Measurements from ENCODE around the gene LTB. TPM values are rescaled to one million over a fixed set of nuclear protein-coding genes. Genes with fewer than 3 reads are reported as not detected.

The LTB gene
- total and polyA plus RNA-seq, 8 donors, result 1.5 to 13.7 (median 3.4) TPM

DNA sequence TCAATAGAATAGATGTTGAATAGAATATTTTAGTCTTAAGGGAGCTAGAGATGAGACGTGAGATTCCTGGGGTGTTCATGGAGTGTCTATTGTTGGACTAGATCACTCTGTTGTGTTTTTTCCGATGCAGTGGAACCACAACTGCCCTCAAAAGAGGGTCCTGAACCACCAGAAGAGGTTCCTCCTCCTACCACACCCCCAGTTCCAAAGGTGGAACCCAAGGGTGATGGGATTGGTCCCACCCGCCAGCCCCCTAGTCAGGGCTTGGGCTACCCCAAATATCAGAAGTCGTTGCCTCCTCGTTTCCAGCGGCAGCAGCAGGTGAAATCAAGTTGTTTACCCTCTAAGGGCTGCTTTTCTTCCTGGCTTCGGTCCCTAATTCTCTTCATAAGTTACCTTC lies 46.8 kb upstream of the LTB start:
- H3K36me3 ChIP-seq, result peaks cover 8 to 100% of the 10 kb centered on the region in 2 donors
- ATAC-seq (no peak), DNase-seq (no peak)
- H3K27me3 ChIP-seq, result no peaks in the 10 kb centered on the region
- no peak overlapping the region for H3K27ac ChIP-seq
- H3K9me3 ChIP-seq, result no peaks in the 10 kb centered on the region
- H3K4me3 ChIP-seq, result no peak overlapping the region
- H3K4me1 ChIP-seq, result no peaks in the 10 kb centered on the region
- TF ChIP-seq, protein P1, sequence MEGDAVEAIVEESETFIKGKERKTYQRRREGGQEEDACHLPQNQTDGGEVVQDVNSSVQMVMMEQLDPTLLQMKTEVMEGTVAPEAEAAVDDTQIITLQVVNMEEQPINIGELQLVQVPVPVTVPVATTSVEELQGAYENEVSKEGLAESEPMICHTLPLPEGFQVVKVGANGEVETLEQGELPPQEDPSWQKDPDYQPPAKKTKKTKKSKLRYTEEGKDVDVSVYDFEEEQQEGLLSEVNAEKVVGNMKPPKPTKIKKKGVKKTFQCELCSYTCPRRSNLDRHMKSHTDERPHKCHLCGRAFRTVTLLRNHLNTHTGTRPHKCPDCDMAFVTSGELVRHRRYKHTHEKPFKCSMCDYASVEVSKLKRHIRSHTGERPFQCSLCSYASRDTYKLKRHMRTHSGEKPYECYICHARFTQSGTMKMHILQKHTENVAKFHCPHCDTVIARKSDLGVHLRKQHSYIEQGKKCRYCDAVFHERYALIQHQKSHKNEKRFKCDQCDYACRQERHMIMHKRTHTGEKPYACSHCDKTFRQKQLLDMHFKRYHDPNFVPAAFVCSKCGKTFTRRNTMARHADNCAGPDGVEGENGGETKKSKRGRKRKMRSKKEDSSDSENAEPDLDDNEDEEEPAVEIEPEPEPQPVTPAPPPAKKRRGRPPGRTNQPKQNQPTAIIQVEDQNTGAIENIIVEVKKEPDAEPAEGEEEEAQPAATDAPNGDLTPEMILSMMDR (IDR thresholded peaks at IDR 0.05), result no peak
- intact Hi-C loops (cut with DNase I), result no loop called here

DNA sequence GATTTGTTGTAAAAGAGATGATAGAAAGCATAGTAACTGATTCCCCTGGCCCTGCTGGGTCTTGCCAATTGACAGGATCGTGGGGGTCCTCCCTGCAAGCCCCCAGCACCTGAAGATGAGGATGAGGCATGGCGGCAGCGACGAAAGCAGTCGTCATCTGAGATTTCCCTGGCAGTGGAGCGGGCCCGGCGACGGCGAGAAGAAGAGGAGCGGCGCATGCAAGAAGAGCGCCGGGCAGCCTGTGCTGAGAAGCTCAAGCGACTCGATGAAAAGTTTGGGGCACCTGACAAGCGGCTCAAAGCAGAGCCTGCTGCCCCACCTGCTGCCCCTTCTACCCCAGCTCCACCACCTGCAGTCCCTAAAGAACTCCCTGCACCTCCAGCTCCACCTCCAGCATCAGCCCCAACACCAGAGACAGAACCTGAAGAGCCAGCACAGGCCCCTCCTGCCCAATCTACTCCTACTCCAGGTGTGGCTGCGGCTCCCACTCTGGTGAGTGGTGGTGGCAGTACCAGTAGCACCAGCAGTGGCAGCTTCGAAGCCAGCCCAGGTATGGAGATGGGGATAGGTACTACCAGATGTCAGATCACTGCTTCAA lies 45.6 kb upstream of the LTB start:
- TF ChIP-seq, protein P1 (IDR thresholded peaks at IDR 0.05), result no peak
- no peaks in the 10 kb centered on the region for H3K27me3 ChIP-seq
- no peaks in the 10 kb centered on the region for H3K9me3 ChIP-seq
- ATAC-seq, result no peak
- H3K36me3 ChIP-seq, result peaks cover 8 to 100% of the 10 kb centered on the region in 2 donors
- H3K4me3 ChIP-seq, result no peak overlapping the region
- H3K27ac ChIP-seq, result no peak overlapping the region
- DNase-seq, result no peak
- peaks cover 2 to 12% of the 10 kb centered on the region in 2 donors for H3K4me1 ChIP-seq
- intact Hi-C loops (cut with DNase I), result no loop called here

DNA sequence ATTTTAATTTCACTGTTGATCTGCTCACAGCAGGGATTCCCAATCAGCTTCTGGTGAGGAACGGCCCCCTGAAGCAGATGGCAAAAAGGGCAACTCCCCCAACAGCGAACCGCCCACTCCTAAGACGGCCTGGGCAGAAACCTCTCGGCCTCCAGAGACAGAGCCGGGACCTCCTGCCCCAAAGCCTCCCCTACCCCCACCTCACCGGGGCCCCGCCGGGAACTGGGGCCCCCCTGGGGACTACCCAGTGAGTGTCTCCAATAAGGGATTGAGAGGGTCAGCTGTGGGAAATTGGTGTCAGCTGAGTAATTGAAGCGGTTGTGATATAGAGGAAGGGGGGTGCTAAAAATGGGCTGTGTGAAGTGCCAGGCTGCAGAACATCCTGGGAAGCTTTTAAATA lies 44.7 kb upstream of the LTB start:
- intact Hi-C loops (cut with DNase I), result no loop called here
- Histone ChIP-seq H3K9me3 (no peaks in the 10 kb centered on the region), H3K4me1 (peaks cover 10 to 20% of the 10 kb centered on the region in 2 donors), H3K4me3 (no peak overlapping the region), H3K27ac (no peak overlapping the region), H3K27me3 (no peaks in the 10 kb centered on the region), H3K36me3 (peaks cover 8 to 93% of the 10 kb centered on the region in 2 donors)
- TF ChIP-seq, protein P1 (IDR thresholded peaks at IDR 0.05), result no peak
- no peak for ATAC-seq
- DNase-seq, result no peak

DNA sequence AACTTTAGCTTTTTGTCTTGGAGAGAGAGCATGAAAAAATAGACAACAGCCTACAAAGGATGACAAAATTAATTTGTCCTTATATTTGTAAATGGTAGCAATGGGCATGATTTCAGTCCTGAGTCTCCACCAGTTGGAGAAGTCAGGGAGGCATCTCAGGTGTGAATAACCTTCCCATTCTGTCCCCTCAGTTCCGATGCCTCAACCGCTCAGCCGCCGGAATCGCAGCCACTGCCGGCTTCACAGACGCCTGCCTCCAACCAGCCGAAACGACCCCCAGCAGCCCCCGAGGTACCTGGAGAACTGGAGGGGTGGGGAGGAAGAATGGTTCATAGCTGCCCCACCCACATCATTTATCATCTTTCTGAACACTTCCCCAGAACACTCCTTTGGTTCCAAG lies 41.8 kb upstream of the LTB start:
- intact Hi-C loops (cut with DNase I), result no loop called here

DNA sequence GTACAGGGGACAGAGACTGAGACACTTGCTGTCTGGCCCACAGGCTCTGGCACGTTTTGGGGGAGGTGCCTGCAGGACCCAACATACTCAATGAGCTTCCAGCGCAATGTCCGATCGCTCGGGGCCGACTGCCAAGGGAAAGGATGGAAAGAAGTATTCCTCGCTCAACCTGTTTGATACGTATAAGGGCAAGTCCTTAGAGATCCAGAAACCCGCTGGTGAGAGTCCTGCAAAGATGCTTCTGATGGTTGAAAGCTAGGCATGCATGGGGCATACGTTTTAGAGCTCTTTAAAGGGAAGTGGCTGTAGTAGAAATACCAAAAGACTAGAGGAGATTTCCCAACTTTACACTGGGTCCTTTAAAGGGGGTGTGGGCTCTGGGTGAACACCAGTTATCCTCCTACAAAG lies 40.5 kb upstream of the LTB start:
- peaks cover 17 to 37% of the 10 kb centered on the region in 2 donors for H3K4me1 ChIP-seq
- H3K36me3 ChIP-seq, result peaks cover 0 to 50% of the 10 kb centered on the region in 2 donors
- ATAC-seq (no peak), DNase-seq (peak in 2 of 4 donors; percentile 46 to 51)
- no peaks in the 10 kb centered on the region for H3K9me3 ChIP-seq
- intact Hi-C loops (cut with DNase I), result no loop called here
- H3K27ac ChIP-seq, result peak overlapping the region; percentile 97 to 98
- TF ChIP-seq, protein P1 (IDR thresholded peaks at IDR 0.05), result no peak
- H3K27me3 ChIP-seq, result no peaks in the 10 kb centered on the region
- H3K4me3 ChIP-seq, result peak overlapping the region in 1 of 2 donors; percentile 85

More for the DNA sequence above, 41.8 kb upstream of the LTB start:
- H3K4me3 ChIP-seq, result no peak overlapping the region
- no peaks in the 10 kb centered on the region for H3K9me3 ChIP-seq
- DNase-seq (no peak), ATAC-seq (no peak)
- no peak overlapping the region for H3K27ac ChIP-seq
- no peaks in the 10 kb centered on the region for H3K27me3 ChIP-seq
- peaks cover 17 to 35% of the 10 kb centered on the region in 2 donors for H3K4me1 ChIP-seq
- H3K36me3 ChIP-seq, result peaks cover 2 to 64% of the 10 kb centered on the region in 2 donors
- TF ChIP-seq, protein P1 (IDR thresholded peaks at IDR 0.05), result no peak

All from left lung (tissue), 10 donors.